GM21717 (cell line): ENCODE data around the gene ARHGEF28.

ENCODE experiments used
- ATAC-seq: cut with Tn5 transposase; IDR thresholded peaks from one replicate; pipeline ENCODE4 v1.9.1; 2021; ENCODE audit warnings: mild to moderate bottlenecking, moderate library complexity; ENCODE audit not compliant: unreplicated experiment

ARHGEF28 gene

DNA sequence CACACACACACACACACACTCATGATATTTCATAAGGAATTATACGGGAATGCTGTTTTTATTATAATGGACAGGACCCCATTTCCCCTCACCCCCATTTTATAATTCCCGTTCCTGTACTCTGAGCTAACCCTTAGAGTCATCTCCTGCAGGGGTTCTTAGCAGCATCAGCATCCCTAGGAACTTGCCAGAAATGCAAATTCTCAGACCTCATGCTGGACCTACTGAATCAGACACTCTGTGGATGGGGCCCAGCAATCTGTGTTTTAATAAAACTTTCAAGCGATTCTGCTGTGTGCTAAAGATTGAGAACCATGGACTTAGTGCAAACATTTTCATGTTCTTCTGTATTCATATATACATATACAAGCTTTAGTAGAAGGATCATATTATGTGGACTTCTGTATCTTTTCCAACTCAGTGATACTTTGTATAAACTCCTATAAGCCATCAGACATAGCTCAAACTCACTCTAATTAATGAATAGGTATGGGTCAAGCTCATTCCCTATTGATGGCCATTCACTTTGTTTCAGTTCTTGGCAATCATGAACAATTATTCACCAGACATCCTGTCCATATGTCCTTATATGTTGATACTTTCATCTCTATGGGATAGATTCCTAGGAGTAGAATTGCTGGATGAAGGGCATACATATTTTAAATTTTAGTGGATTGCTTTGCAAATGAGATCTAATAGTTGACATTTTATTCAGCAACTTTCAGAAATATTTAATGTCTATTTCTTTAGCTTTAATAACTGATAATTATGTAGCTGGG is 65.5 kb downstream of the ARHGEF28 start:
- no peak for ATAC-seq

DNA sequence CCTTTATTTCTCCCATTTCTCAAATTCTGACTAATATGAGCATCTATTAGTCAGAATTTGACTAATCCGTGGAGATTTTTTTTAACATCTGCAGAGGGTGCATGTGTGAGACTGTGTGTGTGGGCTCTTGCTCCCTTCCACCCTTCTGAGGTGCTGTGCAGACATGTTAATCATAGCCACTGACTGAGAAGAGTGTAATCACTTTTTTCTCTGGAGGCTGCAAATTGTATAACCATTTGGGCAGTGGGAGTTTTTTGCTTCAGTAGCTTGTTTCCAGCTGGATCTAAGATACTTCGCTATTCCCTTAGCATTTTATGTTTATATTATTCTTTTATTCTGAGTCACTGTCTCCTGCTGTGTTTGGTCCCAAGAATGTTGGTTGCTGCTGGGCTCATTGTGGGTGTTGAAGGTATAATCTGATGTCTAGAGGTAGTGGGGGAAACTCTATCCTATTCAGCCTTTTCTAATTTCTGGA is 66.2 kb downstream of the ARHGEF28 start:
- ATAC-seq, result no peak

DNA sequence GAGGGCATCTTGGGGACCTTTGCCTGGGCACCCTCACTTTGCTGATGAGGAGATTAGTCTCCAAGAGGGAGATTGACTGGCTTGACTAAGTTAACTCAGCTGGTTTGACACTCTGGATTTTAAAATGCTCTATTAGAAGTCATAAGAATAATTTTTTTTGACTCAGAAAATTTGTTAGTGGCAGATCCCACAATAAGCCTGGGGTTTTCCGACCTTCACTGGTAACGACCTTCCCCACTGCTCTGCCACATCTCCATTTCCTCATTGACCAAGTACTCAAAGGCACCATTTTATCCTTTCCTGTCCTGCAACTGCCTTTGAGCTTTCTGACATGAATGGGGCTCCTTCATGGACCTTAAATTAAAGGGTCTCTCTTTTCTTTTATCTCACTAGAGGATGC is 67.0 kb downstream of the ARHGEF28 start:
- no peak for ATAC-seq

DNA sequence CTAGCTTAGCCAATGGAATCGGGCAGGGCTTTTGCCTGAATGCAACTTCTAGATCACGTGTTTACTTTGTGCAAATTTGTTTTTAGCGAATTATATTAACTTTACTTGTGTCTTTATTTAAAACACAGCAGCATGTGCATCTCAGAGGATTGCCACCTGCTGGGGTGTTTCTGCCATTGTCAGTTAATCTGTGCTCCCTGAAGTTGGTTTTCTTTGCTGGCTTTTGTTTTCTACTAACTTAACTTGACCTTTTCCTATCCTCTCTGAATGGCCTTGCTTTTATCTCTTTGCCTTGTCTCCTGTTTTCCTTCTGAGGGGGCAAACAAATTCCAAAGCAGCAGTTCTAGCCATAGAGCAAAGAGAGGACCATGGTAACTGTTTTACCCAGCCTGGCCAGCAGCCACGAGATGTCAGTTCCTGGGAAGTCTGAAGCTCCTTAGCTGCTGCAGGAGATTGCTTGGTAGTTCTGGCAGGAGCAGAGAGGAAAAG is 67.6 kb downstream of the ARHGEF28 start:
- no peak for ATAC-seq

DNA sequence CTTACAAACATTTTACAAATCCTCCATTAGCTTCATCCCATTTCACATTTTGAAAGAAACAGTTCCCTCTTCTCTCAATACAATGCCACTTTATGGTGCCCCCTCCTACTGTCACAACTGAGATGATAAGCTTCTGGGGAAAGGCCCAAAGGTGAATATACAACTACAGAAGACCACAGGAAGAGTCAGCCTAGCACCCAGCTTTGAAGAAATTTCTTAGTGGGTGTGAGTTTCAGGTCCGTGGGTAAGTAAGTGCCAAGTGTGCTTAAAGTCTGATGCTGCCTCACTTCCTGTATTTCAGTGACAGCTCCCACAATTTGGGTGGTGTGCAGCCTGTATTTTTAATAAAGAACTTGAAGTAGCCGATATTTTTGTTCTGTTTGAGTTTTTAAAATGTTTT is 68.1 kb downstream of the ARHGEF28 start:
- peak; percentile 49 for ATAC-seq

DNA sequence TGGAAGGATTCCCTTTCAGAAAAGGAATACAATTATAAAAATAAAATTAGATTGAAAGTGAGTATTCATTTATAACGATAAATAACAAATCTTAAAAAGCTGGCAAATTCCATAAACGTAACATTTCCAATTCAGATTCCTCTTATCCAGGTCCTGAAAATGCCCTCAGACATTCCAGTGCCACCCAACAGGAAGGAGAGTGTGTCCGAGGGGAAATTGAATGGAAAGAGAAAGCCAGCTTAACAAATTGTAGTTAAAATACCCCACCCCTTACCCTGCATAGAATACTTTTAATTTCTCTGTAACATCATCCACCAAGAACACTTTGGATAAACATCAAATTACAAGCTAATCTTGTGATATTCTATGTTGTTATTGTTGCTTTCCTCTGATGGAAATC is 72.0 kb downstream of the ARHGEF28 start:
- ATAC-seq, result no peak

DNA sequence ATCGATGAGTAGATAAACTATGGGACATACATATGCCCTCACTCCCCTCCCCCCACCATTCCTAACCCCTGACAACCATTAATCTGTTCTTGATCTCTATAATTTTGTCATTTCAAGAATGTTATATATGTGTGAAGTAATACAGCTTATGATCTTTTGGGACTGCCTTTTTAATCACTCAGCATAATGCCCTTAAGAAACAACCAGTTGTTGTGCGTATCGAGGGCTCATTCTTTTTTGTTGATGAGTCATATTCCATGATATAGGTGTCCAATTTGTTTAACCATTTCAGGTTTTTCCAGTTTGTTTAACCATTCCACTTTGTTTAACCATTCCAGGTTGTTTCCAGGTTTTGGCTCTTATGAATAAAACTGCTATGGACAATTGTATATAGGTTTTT is 75.6 kb downstream of the ARHGEF28 start:
- ATAC-seq, result no peak

DNA sequence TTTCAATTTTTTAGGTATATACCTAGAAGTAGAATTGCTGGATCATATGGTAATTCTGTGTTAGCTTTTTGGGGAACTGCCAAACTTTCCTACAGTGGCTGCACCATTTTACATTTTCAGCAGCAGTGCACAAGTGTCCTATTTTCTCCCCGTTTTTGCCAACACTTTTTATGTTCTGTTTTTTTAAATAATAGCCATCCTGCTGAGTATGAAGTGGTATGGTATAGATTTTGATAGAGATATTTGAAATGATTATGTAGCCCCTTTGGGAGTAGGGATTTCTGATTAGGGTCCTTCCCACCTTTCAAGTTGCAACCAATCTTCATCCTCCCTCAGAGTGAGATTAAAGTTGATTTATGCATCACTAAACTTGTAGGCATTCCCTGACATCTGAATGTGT is 76.5 kb downstream of the ARHGEF28 start:
- ATAC-seq, result no peak

DNA sequence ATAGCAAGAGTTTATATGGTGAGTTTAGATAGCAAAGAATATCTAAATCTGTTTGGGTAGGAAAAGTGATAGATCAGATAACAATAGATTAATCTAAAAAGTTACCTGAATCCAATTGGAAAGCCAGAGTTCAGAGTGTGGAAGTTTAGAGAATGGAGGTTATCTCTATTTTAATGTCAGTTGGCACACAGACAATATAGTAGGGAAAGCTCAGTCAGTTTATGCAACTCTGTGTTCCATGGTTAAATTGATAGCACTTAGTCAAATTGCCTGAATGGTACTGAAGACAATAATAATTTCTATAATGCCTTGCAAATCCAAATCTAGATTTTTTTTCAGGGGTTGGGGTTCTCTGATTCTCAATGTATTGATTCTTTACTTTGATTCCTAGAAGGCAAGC is 77.0 kb downstream of the ARHGEF28 start:
- no peak for ATAC-seq

DNA sequence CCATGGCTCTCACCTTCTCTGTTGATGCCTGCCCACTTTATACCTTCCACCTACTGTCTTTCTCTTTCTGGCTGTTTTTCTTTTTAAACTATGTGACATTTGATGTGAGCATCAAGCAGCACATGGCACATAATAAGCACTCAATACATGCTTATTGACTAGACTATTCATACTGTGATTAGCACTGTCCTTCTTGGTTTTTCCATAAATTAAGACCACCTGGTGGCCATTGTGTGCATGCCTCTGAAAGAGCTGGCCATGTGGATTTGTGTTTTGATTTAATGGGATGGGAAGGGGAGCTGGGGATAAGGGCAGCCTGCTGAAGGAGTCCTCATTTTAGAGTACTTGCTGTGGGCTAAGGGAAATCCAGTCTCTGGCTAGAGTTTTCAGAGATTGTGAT is 79.4 kb downstream of the ARHGEF28 start:
- no peak for ATAC-seq

DNA sequence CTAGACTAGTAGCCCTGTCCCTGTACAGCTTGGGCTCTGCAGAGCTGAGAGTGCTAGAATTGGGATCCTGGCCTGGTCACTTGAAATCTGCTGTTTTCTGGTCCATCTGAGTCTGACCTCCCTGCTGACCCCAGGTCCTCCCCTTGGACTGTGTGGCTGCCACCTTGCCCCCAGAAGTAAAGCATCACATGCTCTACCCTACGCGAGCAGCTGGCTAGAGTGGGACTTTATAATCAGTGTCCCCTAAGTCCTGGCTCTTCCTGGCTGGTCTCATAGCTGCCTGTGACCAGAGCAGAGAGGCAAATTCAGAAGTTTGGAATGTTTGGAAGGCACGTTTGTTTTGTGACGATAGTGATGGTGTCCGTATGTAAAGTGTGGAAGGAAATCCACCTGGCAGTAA is 81.0 kb downstream of the ARHGEF28 start:
- no peak for ATAC-seq

DNA sequence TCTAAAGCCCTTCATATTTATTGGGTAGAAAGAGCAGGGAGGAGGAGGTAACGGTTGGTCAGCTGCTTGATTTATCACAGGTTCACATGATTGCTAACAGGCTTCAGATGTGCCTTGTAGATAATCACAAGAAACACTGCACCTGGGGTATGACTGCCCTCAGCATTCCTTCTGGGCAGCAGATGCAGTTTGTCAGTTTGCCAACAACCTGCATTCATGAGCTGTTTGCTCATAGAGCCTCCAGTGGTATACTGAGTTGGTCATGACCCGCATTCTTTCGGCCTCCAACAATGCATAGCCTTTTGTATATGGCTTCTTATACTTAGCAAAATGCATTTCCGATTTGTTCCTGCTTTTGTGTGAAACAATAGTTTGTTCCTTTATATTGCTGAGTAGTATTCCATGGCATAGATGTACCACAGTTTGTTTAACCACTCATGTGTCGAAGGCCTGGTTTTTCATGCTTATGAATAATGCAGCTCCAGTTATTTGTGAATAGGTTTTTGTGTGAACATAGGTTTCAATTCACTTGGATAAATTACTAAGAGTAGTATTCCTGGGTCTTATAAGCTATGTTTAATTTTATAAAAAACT is 83.6 kb downstream of the ARHGEF28 start:
- ATAC-seq, result no peak

DNA sequence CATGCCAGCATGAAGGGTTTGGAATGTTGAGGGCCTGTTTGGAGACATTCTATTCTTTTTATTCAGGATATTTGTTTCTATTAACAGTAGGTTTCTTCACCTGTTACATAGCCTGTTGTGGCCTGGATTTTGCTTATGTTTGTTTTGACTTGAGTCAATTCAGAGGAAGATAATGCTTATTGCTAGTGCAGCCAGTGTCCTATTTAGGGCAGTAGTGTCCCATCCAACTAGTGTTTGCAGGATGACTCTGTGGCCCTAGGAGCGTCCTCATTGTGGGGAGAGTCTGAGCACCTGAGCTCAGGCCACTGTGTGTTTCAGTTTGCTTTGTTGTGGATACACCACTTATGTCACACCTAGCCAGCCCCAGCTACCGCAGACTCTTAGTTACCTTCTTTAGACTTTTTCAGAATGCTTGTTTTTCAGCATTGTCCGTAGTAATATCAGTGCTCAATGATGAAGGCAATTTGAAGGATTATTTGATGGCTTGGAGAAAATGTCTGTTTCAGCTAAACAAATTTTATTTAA is 90.3 kb downstream of the ARHGEF28 start:
- no peak for ATAC-seq

DNA sequence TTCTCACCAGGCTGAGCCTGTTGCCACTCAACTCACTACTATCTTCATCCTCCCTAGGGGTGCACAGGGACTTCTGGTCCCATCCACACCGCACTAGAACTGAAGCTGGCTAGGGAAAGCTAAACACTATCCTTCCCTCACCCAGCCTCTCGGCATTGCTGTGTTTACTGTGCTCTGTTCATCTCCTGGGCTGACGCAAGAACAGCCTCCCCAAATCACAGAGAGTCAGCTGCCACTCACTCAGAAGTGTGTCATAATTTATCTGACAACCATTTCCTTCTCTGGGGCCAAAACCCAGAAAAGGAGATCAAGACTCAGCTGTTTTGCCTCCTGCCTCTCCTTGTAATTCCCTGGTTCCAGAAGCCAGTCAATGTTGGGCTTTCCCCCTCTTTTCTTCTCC is 92.8 kb downstream of the ARHGEF28 start:
- no peak for ATAC-seq

DNA sequence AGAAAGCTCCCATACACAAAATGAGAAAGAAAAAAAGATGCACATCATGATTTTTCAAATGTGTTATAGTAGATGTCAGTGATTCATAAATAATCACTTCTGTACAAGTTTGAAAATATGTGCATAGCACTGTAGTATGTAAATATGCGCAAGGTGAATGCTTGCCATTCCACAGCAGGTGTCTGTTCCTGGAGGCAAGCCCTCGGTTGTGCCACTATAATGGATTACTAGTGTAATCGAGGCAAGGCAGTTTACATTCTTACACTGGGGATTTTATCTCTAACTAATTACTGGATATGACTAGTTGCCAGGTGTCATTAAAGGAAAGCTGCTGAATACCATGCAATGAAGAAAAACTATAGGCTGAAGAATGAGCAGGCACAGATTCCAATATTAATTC is 93.6 kb downstream of the ARHGEF28 start:
- ATAC-seq, result no peak

DNA sequence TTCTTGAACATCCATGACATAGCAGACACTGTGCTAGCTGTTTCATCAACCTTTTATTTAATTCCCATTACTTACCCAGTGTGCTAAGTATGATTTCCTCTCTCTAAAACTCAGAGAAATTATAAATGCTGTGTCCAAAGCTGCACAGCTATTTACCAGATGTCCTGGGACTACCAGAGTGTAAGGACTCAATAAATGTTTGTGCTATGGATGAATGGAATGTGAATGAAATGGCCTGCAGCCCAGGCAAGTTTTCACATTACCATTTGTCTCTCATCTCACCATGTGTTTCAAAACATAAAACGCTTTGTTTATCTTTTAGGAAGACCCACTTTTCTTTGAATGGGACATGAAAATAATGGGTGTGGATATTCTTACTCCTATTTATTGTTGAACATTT is 96.2 kb downstream of the ARHGEF28 start:
- ATAC-seq, result no peak

DNA sequence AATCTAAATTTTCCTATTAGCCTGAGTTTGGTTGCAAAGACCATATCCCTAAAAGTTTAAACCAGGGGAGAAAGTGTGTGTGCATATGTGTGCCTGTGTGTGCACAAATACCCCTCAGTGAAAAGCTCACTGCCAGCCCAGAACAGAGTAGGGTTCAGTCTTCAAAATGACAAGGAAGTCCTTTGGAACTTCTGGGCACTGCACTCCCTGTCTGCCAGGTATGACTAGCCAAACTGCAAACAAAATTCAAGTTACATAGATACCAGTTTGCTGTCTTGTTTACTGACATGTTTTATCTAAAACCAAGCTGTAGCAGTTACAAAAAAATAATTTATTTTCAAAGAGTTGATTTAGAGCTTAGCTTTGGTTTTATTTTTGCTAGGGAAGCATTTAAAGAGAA is 100.1 kb downstream of the ARHGEF28 start:
- no peak for ATAC-seq

DNA sequence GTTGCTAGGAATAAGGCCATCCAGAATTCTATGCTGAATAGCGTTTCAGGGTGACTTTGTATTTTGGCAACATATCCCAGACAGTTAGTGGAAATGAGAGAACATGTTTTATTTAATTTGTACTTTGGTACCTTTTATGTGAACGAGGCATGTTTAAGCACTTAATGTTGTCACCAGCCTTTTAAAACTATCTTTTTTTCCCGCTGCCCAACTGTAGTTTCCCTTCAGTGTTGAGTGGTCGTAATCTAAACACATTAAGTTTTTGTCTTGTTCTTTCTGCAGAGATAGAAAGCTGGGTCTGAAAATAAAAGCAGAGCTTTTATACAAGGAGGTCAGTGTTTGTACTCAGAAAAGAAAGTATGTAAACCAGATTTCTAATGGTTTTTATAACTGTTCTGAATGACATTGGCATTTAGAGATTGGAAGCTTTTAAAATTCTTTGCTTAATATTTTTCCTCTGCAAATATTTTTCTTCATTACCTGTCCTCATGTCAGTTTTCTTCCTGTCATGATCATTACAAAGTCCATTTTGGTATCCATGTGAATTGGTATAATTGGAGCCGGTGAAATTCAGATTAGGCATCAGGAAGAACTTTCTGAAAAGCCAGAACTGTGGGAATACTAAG is 100.7 kb downstream of the ARHGEF28 start:
- no peak for ATAC-seq

DNA sequence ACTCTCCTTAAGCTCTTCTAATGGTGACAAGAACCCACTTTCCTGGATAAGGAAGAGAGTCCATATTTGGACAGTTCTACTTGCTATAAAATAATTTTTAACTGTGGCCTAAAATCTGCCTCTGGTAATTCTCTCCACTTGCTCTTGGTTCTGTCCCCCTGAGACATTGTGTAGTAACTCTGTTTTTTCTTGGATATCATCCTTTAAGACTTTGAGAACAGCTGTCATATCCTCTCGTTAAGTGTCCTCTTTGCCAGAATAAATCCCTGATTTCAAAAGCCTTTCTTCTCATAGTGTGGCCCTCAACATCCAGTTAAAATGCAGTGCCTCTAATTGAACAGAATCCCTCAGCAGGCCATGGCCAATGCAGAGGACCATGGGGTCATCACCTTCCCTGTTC is 101.5 kb downstream of the ARHGEF28 start:
- no peak for ATAC-seq

DNA sequence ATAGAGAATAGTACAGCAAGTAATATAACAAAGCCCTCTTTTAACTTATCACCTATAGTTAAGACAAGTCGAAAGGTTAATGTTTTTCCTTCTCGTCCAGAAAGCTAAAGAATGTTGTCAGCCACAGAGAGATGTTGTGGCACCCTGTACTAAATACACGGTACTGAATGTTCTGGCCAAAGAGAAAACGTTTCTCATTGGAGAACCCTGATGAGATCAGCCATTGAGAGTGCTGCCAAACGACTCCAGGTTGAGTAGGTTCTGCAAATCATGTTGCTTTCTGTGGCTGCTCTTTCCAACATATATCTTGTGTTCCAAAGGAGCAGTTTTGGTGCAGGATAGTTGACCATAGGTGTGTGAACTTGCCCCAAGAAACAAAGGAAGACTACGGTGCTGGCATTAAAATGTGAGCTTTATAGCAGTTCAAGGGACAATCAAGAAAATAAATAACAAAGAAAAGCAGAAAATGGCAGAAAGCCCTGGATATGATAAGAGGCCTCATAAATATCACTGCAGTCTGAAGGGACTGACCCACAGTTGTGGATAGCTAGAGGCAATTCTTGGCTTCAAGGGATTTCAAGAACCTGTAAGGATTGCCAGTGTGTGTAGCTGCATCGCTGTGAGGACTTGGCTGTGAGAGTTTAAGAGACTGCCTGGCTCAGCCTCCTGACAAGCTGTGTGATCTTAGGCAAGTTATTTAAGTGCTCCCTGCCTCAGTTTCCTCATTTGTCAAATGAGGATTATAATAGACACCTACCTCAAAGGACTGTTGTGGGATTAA is 102.7 kb downstream of the ARHGEF28 start:
- ATAC-seq, result no peak

DNA sequence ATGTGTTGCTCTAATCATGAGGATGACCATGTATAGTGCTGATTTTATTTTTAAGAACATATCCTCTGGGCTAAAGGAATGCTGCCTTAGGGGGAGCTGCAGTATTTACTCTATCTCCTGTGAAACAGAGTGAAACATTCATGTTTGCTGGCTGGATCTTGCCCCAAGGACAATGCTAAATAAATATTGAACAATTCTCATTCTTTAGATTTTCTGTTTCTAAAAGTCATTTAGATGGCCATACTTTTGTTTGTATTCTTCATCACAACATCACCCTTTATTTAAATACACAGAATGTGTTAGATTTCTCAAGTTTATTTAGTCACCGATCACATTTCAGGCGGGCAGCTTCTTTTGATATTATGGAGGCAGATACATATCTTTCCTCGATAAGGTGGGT is 103.3 kb downstream of the ARHGEF28 start:
- ATAC-seq, result no peak
